KOPT-K1 (cell line): ENCODE measurements around the gene TXNL4A.
A peak's percentile ranks its signal among the peaks of the same experiment; 100 is the strongest.

Experiments used
- H3K27ac ChIP-seq: fragments of 200-600 bp; sonication (generic); 2 replicates; pipeline ENCODE4 v1.5.1; 2016; ENCODE audit warnings: antibody characterized with exemption, mild to moderate bottlenecking, low read depth, low read length; ENCODE audit not compliant: poor library complexity, severe bottlenecking
- H3K36me3 ChIP-seq: fragments of 200-600 bp; sonication (generic); 2 replicates; pipeline ENCODE4 v1.5.1; 2017; ENCODE audit warnings: antibody characterized with exemption, mild to moderate bottlenecking, low read length, moderate library complexity; ENCODE audit not compliant: insufficient read depth
- H3K9me3 ChIP-seq: fragments of 200-600 bp; sonication (generic); 2 replicates; pipeline ENCODE4 v1.5.1; 2017; ENCODE audit warnings: antibody characterized with exemption, low read length, mild to moderate bottlenecking; ENCODE audit not compliant: insufficient read depth, poor library complexity, severe bottlenecking

The TXNL4A gene

DNA sequence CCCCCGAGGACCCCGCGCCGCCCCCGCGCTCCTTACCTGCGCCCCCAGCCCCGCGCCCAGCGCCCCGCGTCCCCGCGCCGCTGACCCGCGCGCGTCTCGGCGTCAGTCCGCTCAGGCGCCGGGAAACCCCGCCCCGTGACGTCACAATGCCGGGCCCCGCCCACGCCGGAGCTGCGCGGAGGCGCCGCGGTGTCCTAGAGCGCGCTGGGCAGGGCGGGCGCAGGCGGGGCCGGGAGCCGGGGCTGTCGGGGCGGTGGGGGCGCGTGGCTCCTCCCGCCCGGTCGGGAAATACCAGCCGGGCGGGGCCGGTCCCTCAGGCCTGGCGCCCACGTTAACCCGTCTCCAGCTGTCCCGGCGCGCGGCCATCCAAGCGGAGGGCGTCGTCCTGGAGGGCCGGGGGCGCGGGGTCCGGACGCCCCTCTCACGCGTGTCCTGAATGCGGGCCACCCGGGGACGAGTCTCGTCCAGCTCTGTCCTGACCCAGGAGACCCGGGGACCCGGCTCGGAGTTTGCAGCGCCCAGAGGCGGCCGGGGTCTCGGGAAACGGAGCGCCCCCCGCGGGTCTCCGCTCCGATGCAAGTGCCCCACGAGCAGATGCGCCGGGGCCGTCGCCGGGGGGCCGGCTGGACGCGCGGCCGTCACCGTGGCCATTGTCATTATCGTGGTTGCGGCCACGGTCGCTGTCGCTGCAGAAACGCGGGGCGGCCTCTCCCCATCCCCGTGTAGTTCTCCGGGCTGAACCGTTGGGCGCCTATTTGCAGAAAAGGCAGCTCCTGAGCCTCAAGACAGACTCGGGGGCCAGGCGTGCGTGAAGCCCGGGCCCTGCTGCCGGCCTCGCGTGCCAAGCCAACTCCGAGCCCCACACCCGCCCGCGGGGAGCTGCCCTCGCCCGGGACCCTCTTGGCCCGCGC, 36.6 kb downstream of the TXNL4A start, which contains the start of gene SLC66A2:
Gene SLC66A2 (minus strand): TSS at position 109 of the 911 bp plus-strand sequence. CDS start 727 bp downstream, outside the sequence.
- peak within 1 kb of the TSS; percentile 53 for H3K27ac ChIP-seq
- no peaks in the 10 kb centered on the region; the same call in 1 of the 2 replicates for H3K36me3 ChIP-seq
- H3K9me3 ChIP-seq = no peaks in the 10 kb centered on the region

GRCh38 chr18:79950515-79951341, 37.6 kb downstream of the TXNL4A start:
- no peaks in the 10 kb centered on the region; the same call in 1 of the 2 replicates for H3K36me3 ChIP-seq
- peak overlapping the region; percentile 53 for H3K27ac ChIP-seq
- no peaks in the 10 kb centered on the region for H3K9me3 ChIP-seq

- Histone ChIP-seq H3K27ac (peak overlapping the region; percentile 53), H3K9me3 (no peaks in the 10 kb centered on the region), H3K36me3 (no peaks in the 10 kb centered on the region; the same call in 1 of the 2 replicates)
Observed at GRCh38 chr18:79949697-79950487, 38.5 kb downstream of the TXNL4A start.

DNA sequence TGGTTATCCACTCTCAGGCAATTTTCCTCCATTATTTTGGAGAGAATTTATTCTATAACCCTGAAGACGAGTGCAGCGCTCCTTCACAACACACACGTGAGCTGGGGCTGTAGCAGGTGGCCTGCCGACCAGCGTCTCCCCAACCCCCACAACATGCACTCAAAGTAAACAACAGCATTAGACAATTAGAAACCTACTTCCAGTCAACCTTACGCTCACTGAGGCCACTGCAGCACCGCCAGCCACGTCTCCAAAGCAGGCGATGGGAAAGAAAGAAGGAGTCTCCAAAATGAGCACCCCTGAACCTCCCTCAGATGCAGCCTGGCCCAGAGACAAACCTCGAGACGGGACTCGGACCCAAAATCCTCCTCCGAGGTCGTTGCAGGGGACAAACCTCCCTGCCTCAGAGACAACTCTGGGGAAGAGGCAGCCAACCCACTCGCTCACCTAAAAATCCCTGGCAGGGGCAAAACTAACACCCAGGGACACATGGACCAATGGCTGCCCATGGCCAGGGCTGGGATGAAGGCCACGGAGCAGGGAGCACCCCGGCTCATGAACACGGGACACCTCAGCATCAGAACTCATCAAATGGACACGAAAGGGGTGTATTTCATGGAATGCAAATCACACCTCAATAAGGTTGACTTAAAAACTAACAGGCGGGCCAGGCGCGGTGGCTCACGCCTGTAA, 39.5 kb downstream of the TXNL4A start:
- H3K9me3 ChIP-seq = no peaks in the 10 kb centered on the region
- no peak overlapping the region for H3K27ac ChIP-seq
- H3K36me3 ChIP-seq = no peaks in the 10 kb centered on the region; the same call in 1 of the 2 replicates

DNA sequence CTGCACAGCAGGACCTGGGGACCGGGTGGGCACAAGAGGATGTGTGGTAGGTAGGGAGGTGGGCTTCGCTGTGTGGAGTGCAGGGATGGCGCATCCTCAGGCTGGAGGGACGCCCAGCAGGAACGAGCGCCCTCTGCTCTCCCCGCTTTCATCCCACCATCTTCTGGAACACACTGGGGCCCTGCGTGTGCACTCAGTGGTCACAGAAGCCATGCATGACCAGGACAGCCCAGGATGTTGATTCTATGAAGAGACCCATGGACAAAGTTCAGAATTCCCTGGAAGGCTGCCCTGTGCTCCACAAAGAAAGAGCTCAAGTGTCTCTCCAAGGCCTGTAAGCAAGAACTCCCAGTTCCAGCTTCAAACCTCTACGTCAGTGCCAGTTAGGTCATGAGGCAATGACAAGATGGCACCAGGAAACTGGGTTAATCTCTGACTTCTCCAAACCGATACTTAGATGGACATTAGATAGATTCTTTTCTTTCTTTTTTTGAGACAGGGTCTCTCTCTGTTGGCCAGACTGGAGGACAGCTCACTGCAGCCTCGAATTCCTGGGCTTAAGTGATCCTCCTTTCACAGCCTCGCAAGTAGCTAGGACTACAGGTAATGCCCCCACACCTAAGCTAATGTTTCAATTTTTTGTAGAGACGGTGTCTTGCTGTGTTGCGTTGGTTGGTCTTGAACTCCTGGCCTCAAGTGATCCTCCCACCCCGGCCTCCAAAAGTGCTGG, 40.3 kb downstream of the TXNL4A start:
- Histone ChIP-seq H3K27ac (no peak overlapping the region), H3K9me3 (no peaks in the 10 kb centered on the region), H3K36me3 (peaks cover 3% of the 10 kb centered on the region)

GRCh38 chr18:79947054-79947755, 41.2 kb downstream of the TXNL4A start:
- Histone ChIP-seq H3K27ac (no peak overlapping the region), H3K36me3 (peaks cover 11% of the 10 kb centered on the region), H3K9me3 (no peaks in the 10 kb centered on the region)

- Histone ChIP-seq H3K36me3 (peaks cover 28% of the 10 kb centered on the region), H3K27ac (no peak overlapping the region), H3K9me3 (no peaks in the 10 kb centered on the region)
Observed at GRCh38 chr18:79945118-79946042, 43.0 kb downstream of the TXNL4A start.

GRCh38 chr18:79944746-79945117, 43.6 kb downstream of the TXNL4A start:
- Histone ChIP-seq H3K27ac (peak overlapping the region; percentile 47), H3K9me3 (no peaks in the 10 kb centered on the region), H3K36me3 (peaks cover 34% of the 10 kb centered on the region)

DNA sequence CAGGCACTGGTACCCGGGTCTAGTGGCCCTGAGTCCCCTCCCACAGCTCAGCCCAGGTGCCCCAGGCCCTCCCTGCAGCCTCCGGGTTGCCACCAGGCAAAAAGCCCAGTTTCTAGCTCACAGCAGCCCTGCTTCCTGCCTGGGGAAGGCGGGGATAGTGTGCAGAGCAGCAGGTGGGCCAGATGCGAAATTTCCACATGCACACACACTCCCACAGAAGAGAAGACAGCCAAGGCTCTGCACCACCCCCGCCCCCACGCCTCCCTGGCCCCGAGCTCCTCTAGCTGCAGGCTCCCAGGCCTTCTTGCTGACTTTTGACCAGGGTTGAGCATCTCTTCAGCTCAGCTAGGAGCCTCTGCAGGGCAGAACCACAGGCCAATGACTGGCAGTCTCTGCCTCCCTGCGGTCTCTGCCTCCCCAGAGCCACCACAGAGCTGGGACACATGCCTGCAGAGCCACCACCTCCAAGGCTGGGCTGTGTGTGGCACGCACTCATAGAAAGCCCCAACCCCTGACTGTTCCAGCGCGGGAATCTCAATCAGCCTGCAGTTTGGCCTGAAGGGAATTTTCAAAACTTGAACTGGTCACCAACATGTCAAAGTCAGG, 44.1 kb downstream of the TXNL4A start:
- peaks cover 39% of the 10 kb centered on the region for H3K36me3 ChIP-seq
- H3K9me3 ChIP-seq = no peaks in the 10 kb centered on the region
- H3K27ac ChIP-seq = peak overlapping the region; percentile 47

- Histone ChIP-seq H3K27ac (peak overlapping the region; percentile 47), H3K36me3 (peaks cover 43% of the 10 kb centered on the region), H3K9me3 (no peaks in the 10 kb centered on the region)
Observed at GRCh38 chr18:79943608-79944125, 44.7 kb downstream of the TXNL4A start.

- H3K9me3 ChIP-seq = peaks cover 3% of the 10 kb centered on the region
- no peak overlapping the region for H3K27ac ChIP-seq
- H3K36me3 ChIP-seq = peaks cover 49% of the 10 kb centered on the region
Observed at GRCh38 chr18:79942786-79943607, 45.4 kb downstream of the TXNL4A start.
